Globus pallidus (tissue), 1 donor: ENCODE data around the gene DTNB.
"Not testable (repeated sequence)": the region's sequence is repeated elsewhere in the genome, so short reads cannot be mapped to it uniquely, and the experiment has no call there.

Source experiments
- DNase-seq: peaks from one replicate; pipeline ENCODE4 v3.0.0-alpha.2; 2015; ENCODE audit warnings: low spot score

The DTNB gene

GRCh38 chr2:25682082-25682481 is 8.7 kb upstream of the DTNB start:
- DNase-seq = no peak

- DNase-seq = no peak
Measured at GRCh38 chr2:25677877-25678276, 4.5 kb upstream of the DTNB start.

GRCh38 chr2:25674077-25674362 is 643 bp upstream of the DTNB start:
- no peak for DNase-seq

GRCh38 chr2:25672494-25673299 is 680 bp downstream of the DTNB start:
- peak; percentile 27 for DNase-seq

- DNase-seq = no peak
Measured at GRCh38 chr2:25671622-25672021, 1.8 kb downstream of the DTNB start.

GRCh38 chr2:25669520-25669919 is 3.9 kb downstream of the DTNB start:
- DNase-seq = no peak

- DNase-seq = no peak
Measured at GRCh38 chr2:25666218-25666617, 7.2 kb downstream of the DTNB start.

GRCh38 chr2:25665429-25665828 is 7.9 kb downstream of the DTNB start:
- DNase-seq = not testable (repeated sequence)

GRCh38 chr2:25664965-25665307 is 8.4 kb downstream of the DTNB start:
- no peak for DNase-seq

GRCh38 chr2:25664183-25664964 is 9.0 kb downstream of the DTNB start:
- DNase-seq = peak; percentile 83

- DNase-seq = no peak
Measured at GRCh38 chr2:25655316-25655715, 18.1 kb downstream of the DTNB start.

GRCh38 chr2:25654801-25655200 is 18.6 kb downstream of the DTNB start:
- no peak for DNase-seq

GRCh38 chr2:25651782-25652455 is 21.5 kb downstream of the DTNB start:
- DNase-seq = no peak

- no peak for DNase-seq
Measured at GRCh38 chr2:25651066-25651465, 22.3 kb downstream of the DTNB start.

- no peak for DNase-seq
Measured at GRCh38 chr2:25650256-25650655, 23.1 kb downstream of the DTNB start.

- no peak for DNase-seq
Measured at GRCh38 chr2:25649786-25650185, 23.6 kb downstream of the DTNB start.

- no peak for DNase-seq
Measured at GRCh38 chr2:25642298-25642697, 31.1 kb downstream of the DTNB start.

- DNase-seq = no peak
Measured at GRCh38 chr2:25639696-25640095, 33.7 kb downstream of the DTNB start.

- no peak for DNase-seq
Measured at GRCh38 chr2:25639131-25639530, 34.2 kb downstream of the DTNB start.

- DNase-seq = no peak
Measured at GRCh38 chr2:25635797-25636196, 37.6 kb downstream of the DTNB start.

GRCh38 chr2:25633801-25634200 is 39.6 kb downstream of the DTNB start:
- not testable (repeated sequence) for DNase-seq

- no peak for DNase-seq
Measured at GRCh38 chr2:25632396-25632795, 41.0 kb downstream of the DTNB start.

- no peak for DNase-seq
Measured at GRCh38 chr2:25624635-25625034, 48.7 kb downstream of the DTNB start.
